ENCODE measurements around the gene SNRNP25. TPM values are rescaled to one million over a fixed set of nuclear protein-coding genes. Genes with fewer than 3 reads are reported as not detected.

SNRNP25 gene
- polyA plus RNA-seq, 10 donors, result 20.6 to 31.2 (median 27.0) TPM

- DNase-seq, result peak in 2 of 3 donors; percentile 73 to 92
Measured at GRCh38 chr16:75580-76501, 22.2 kb downstream of the SNRNP25 start.

DNA sequence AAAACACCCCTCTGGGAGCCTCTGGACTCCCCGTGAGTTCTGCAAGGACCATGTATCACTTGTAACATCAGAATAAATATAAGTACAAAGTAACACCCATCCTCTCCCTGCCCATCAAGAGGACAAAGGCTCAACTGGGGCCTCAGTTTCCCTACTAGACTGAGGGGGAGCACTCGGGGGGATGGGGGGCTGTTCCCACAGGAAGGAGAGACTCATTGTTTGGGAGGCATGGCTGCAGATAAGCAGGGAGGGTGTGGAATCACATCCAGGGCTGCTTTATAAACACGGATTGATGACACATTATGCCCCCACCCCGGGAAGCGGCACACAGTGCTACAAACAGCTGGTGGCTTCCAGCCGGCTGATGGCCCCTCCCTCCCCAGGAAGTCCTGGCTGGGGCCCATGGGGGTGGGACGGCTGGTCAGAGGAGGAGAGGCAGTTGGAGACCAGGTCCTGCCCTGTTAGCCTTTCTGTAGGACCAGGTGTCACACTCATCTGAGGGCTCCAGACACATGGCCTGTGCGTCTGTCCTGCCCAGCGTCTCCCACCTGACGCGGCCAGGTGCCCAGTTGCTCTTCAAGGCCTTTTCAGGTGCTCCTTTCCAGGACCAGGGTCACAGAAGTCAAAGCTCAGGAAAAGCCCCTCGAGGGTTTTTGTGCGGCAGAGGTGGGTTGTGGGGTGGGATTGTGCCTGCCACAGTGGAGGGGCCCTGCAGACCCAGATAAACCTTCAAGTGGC lies 23.1 kb downstream of the SNRNP25 start:
- DNase-seq, result peak; percentile 75 to 91 (median 83)

- DNase-seq, result peak in 2 of 3 donors; percentile 82 to 94
Measured at GRCh38 chr16:77273-77806, 23.7 kb downstream of the SNRNP25 start.

- DNase-seq, result peak; percentile 82 to 95 (median 93)
Measured at GRCh38 chr16:77807-78443, 24.3 kb downstream of the SNRNP25 start, which contains the start of gene MPG. Gene MPG (plus strand): TSS chr16:78225. CDS start chr16:78310, 85 bp downstream.

DNA sequence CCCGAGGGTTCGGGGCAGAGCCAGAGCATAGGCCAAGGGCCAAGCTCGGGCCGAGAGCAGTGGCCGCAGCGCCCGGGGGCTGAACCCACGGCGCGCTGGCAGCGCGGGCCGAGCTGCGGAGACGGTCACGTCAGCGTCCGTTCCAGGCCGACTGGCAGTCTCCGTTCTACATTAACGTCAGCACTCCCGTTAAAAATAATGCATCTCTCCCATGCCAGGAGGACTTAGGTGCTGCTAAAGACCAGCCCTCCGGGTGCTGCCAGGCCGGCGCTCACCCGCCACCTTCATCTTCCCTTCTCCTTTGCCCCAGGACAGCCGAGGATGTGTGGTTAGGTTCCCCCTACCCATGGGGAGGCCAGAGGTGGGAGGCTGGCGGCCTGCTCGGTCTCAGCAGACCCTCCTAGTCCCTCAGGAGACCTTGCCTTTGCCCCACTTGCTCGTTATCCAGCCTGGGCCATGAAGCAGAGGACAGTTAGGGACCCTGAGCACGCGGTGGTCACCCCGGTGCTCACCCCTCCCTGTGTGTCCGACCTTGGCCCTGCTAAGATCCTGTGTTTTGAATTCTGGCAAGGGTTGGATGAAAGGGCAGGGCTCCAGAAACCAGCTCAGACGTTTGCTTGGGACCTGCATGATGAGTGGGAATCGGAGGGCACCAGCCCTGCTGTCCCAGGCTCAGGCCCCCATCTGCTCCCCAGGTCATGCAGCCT lies 25.0 kb downstream of the SNRNP25 start:
- peak in 1 of 3 donors; percentile 72 for DNase-seq

DNA sequence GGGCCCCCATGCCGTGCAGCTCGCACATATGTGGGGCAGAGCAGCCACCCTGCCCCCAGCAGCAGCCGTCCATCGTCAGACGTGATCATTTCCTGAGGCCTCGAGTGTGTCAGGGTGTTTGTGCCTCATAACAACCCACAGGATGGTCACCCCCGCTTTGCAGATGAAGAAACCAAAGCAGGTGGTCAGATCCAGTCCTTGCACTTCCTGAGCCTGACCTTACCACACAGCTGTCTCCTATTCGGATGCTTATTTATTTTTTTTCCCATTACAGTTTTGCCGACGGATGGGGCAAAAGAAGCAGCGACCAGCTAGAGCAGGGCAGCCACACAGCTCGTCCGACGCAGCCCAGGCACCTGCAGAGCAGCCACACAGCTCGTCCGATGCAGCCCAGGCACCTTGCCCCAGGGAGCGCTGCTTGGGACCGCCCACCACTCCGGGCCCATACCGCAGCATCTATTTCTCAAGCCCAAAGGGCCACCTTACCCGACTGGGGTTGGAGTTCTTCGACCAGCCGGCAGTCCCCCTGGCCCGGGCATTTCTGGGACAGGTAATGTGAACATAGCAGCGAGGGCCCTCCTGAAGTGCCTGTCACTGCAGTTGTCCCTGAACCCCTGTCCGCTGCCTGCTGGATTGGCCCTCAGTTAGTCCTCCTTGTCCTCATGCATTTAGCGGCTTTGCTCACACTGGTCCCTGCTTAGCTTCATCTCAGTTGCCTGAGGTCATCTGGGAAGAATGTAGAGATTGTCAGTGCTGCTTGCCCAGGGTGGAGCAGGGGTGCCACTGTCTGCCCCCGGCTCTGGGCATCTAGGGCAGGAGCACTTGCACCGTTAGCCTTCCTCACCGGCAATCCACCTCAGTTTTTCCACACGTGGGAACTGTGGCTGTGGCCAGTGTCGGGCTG lies 25.8 kb downstream of the SNRNP25 start:
- no peak for DNase-seq

DNA sequence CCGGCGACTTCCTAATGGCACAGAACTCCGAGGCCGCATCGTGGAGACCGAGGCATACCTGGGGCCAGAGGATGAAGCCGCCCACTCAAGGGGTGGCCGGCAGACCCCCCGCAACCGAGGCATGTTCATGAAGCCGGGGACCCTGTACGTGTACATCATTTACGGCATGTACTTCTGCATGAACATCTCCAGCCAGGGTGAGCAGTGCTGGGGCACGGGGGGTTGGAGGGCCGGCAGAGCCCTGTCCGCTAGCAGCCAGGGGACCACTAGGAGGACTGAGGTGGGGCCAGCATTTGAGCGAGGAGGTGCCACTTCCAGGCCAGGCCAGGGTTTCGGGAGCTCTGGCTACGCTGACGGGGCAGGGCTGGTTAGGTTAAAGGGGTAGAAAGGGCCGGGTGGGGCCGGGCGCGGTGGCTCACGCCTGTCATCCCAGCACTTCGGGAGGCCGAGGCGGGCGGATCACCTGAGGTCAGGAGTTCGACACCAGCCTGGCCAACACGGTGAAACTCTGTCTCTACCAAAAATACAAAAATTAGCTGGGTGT lies 29.5 kb downstream of the SNRNP25 start:
- DNase-seq, result no peak

DNA sequence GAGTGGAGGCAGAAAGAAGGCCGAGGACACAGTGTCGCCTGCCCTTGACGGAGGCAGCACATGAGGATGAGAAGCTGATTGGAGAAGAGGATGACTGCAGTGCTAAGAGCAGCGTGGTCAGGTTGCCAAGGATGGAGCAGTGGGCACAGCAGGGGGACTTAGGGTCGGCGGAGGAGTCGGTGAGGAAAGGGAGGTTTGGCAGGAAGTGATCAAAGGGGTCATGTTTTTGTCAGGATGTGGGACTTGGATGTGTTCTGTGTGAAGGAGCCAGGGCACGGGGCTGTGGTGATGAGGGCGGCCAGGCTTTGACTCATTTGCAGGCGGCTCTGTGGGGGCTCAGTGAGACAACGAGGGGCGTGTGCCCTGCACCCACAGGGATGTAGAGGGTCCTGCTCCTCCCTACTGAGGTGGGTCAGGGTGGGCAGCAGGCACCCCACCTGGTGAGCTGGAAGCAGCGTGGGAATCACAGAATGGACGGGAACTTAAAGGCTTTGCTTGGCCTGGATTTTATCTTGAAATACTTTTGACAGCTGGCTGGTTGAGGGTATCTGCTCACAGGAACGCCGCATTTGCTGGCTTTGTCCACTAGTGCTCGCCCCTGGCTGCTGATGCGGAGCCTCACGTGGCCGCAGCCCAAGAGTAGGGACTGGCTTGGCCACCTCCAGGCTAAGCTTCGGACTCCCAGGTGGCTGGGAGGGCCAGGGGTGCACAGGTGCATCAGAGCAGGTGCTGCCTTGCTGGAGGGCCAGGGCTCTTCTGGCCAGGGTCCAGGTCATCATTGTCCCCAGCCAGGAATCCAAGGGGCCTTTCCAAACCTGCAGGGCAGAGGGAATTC lies 30.4 kb downstream of the SNRNP25 start:
- no peak for DNase-seq

DNA sequence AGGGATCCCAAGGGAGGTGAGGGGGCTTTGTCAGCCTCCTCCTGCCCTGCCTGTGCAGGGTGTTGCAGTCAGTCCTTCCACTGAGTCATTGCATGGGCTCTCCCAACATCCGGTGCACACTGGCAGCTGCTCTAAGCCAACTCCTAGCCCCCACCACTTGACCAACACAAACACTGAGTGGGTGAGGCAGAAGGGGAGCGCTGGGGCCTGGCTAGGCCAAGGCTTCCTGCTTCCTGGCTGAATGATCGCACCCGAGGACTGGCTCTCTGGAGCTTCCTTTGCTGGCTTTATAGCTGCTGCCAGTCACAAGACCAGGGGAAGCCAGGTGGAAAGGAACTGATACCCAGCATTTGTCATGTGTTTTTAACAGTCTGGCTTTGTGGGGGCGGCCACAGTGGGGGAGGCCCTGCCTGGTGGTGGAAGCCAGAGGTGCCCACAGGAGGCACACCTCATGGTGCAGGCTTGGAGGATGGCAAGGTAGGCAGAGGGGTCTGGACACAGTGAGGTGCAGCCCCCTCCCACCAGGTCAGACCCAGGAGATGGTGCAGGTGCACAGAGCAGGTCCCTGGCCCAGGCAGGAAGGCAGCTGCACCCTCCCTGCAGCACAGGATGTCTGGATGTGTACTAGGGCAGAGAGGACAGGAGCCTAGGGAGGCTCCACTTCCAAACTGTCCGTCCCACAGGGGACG lies 31.2 kb downstream of the SNRNP25 start:
- DNase-seq, result peak in 1 of 3 donors; percentile 57

GRCh38 chr16:85407-85782 lies 31.8 kb downstream of the SNRNP25 start:
- DNase-seq, result no peak

- no peak for DNase-seq
Measured at GRCh38 chr16:85865-86264, 32.2 kb downstream of the SNRNP25 start.

GRCh38 chr16:86483-86952 lies 32.9 kb downstream of the SNRNP25 start:
- no peak for DNase-seq

DNA sequence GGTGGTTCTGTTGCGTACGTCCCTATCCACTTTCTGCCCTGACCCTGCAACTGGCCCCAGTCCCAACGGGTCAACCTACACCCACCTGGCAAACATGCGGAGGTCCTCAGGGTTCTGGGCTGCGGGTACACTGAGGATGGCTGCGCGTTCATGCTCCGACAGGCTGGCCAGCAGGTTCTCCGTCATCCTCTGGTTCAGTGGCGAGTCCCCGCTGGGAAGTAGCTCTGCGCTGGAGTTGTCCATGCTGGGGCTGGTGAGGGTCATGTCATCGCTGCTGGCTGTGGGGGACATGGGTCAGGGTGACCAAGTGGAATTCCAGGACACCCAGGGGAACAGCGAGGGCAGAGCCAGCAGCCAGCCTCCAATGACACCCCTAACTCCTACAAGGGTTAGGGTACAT lies 35.0 kb downstream of the SNRNP25 start:
- no peak for DNase-seq

- DNase-seq, result no peak
Measured at GRCh38 chr16:89391-90302, 36.0 kb downstream of the SNRNP25 start.

DNA sequence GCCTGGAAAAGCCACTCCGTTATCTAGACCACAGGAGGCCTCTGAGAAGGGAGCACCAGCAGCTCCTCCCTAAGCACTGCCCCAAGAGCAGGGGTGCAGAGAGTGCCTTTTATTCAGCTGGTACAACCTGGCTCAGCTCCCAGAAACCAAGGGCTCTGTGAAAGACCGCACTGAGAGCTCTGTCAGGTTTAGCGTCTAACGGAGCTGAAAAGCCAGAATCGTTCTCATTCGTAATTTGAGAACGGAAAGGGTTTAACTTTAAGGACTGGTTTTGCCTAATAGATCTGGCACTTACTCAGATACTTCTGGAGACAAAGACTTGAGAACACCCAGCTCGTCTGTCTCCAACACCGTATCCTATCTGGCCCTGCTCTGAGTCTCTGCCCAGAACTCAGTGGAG lies 37.9 kb downstream of the SNRNP25 start:
- DNase-seq, result no peak

- DNase-seq, result no peak
Measured at GRCh38 chr16:92431-93339, 39.1 kb downstream of the SNRNP25 start.
